Pons (tissue), 1 donor: ENCODE data around the gene PRSS57.
"Not testable (repeated sequence)": the region's sequence is repeated elsewhere in the genome, so short reads cannot be mapped to it uniquely, and the experiment has no call there.

Experiments
- DNase-seq: peaks from one replicate; pipeline ENCODE4 v3.0.0-alpha.2; 2016; ENCODE audit warnings: low spot score

PRSS57 gene

GRCh38 chr19:674282-675151 lies 20.7 kb downstream of the PRSS57 start:
- DNase-seq: peak; percentile 43

GRCh38 chr19:670609-671075 lies 24.6 kb downstream of the PRSS57 start:
- no peak for DNase-seq

- not testable (repeated sequence) for DNase-seq
Observed at GRCh38 chr19:668675-669434, 26.4 kb downstream of the PRSS57 start.

GRCh38 chr19:666985-667573 lies 28.2 kb downstream of the PRSS57 start:
- DNase-seq: not testable (repeated sequence)

- DNase-seq: peak; percentile 66
Observed at GRCh38 chr19:664913-665443, 30.3 kb downstream of the PRSS57 start.

- no peak for DNase-seq
Observed at GRCh38 chr19:663682-664117, 31.6 kb downstream of the PRSS57 start.

- DNase-seq: peak; percentile 82
Observed at GRCh38 chr19:662962-663681, 32.1 kb downstream of the PRSS57 start, which contains the start of gene RNF126. RNF126 (minus strand) TSS chr19:663214; CDS start chr19:663121, 93 bp downstream.

- no peak for DNase-seq
Observed at GRCh38 chr19:662207-662961, 32.9 kb downstream of the PRSS57 start.

- no peak for DNase-seq
Observed at GRCh38 chr19:661427-662196, 33.6 kb downstream of the PRSS57 start.

- no peak for DNase-seq
Observed at GRCh38 chr19:660793-661426, 34.3 kb downstream of the PRSS57 start.

GRCh38 chr19:658916-659839 lies 36.1 kb downstream of the PRSS57 start:
- DNase-seq: no peak

GRCh38 chr19:658059-658839 lies 37.0 kb downstream of the PRSS57 start:
- no peak for DNase-seq

- no peak for DNase-seq
Observed at GRCh38 chr19:657611-658010, 37.6 kb downstream of the PRSS57 start.

- no peak for DNase-seq
Observed at GRCh38 chr19:656751-657559, 38.3 kb downstream of the PRSS57 start.

- DNase-seq: no peak
Observed at GRCh38 chr19:655691-656090, 39.6 kb downstream of the PRSS57 start.

- no peak for DNase-seq
Observed at GRCh38 chr19:653425-653824, 41.8 kb downstream of the PRSS57 start.
